ENCODE results near the gene PANK4. TPM values are rescaled to one million over a fixed set of nuclear protein-coding genes. Genes with fewer than 3 reads are reported as not detected.

PANK4 gene
- total and polyA plus RNA-seq, 9 of the 15 experiments (the other 6 are each of a cell fraction or from before 2014, with no cell fraction given): 0.93 to 55.6 (median 31.5) TPM

GRCh38 chr1:2479186-2479585, 47.2 kb downstream of the PANK4 start (continued):
- TF ChIP-seq AFF4 (CRISPR knock-in tag; IDR thresholded peaks at IDR 0.05) (no peak), MCM5 (IDR thresholded peaks at IDR 0.05; ENCODE audit: low read depth) (no peak), ATF3 (IDR thresholded peaks at IDR 0.05) (no peak), ATF3 (CRISPR knock-in tag; conservative IDR thresholded peaks at IDR 0.05) (no peak), ASH1L (IDR thresholded peaks at IDR 0.05; ENCODE audit: borderline replicate concordance, low read depth, partially characterized antibody) (no peak), IRF9 (tag; IDR thresholded peaks at IDR 0.05) (no peak), GTF2E2 (tag; IDR thresholded peaks at IDR 0.05) (no peak)
